Measurements from ENCODE around the gene RGS11.
"Not testable (repeated sequence)": the region's sequence is repeated elsewhere in the genome, so short reads cannot be mapped to it uniquely, and the experiment has no call there.

RGS11 gene

GRCh38 chr16:261031-261691, 14.6 kb downstream of the RGS11 start:
- DNase-seq, result no peak

DNA sequence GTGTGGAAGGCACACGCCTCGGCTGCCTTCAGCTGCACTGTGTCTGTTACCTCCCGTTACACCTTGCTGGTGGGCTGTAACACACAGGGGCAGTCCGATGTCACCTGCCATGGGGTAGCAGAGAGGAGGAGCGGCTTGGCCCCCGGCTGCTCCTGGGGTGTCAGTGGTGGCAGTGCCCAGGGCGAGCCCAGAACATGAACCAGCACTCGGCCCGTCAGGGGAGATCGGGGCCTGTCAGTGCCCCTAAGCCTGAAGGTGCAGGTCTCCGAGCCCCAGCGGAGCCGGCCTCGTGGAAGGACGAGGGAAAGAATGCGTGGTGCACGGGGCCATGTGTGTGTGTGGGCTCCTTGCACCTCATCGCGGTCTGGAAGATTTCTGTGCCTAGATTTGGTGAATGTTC, 15.4 kb downstream of the RGS11 start:
- no peak for DNase-seq

GRCh38 chr16:259814-260253, 15.9 kb downstream of the RGS11 start:
- no peak for DNase-seq

- DNase-seq, result no peak
Measured at GRCh38 chr16:259226-259625, 16.5 kb downstream of the RGS11 start.

- not testable (repeated sequence) for DNase-seq
Measured at GRCh38 chr16:258091-258490, 17.7 kb downstream of the RGS11 start.

DNA sequence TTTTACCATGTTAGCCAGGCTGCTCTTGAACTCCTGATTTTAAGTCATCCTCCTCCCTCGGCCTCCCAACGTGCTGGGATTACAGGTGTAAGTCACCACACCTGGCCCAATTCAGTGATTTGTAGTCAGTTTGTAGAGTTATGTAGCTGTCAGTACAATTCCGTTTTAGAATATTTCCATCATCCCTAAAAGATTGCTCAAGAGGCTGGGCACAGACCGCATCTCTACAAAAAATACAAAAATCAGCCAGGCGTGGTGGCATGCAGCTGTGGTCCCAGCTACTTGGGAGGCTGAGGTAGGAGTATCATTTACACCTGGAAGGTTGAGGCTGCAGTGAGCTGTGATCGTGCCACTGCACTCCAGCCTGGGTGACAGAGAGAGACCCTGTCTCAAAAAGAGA, 20.6 kb downstream of the RGS11 start:
- no peak for DNase-seq

DNA sequence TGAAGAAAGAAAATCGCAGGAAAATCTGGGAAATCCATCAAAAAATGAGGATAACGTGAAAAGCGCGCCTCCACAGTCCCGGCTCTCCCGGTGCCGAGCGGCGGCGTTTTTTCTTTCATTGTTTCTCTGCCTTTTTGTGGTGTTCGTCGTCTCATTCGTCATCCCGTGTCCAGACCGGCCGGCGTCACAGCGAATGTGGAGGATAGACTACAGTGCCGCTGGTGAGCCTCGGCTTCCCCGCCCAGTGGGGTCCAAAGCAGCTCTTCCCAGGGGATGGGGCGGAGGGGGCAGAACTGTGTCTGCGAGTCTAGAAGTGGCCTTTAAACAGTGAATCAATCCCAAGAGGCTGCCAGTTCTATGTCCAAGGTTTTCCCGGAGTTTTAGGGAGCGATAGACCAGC, 21.3 kb downstream of the RGS11 start:
- no peak for DNase-seq

DNA sequence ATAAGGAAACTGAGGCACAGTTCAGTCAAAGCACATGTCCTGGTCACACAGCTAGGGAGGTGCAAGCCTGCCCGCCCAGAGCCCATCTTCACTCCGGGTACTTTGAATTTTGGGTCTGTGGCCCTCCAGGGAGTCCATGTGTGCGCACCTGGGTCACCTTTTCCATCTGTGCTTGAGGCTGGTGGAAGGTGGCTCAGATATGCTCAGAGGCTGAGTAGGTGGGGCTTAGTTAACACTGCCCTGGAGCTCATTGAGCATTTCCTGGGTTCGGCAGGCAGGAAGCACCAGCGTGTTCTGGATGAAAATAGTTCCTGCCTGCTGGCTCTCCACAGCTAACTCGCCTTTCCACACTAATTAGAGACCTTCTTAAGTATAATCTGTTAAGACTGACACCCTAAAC, 21.9 kb downstream of the RGS11 start:
- DNase-seq, result no peak

DNA sequence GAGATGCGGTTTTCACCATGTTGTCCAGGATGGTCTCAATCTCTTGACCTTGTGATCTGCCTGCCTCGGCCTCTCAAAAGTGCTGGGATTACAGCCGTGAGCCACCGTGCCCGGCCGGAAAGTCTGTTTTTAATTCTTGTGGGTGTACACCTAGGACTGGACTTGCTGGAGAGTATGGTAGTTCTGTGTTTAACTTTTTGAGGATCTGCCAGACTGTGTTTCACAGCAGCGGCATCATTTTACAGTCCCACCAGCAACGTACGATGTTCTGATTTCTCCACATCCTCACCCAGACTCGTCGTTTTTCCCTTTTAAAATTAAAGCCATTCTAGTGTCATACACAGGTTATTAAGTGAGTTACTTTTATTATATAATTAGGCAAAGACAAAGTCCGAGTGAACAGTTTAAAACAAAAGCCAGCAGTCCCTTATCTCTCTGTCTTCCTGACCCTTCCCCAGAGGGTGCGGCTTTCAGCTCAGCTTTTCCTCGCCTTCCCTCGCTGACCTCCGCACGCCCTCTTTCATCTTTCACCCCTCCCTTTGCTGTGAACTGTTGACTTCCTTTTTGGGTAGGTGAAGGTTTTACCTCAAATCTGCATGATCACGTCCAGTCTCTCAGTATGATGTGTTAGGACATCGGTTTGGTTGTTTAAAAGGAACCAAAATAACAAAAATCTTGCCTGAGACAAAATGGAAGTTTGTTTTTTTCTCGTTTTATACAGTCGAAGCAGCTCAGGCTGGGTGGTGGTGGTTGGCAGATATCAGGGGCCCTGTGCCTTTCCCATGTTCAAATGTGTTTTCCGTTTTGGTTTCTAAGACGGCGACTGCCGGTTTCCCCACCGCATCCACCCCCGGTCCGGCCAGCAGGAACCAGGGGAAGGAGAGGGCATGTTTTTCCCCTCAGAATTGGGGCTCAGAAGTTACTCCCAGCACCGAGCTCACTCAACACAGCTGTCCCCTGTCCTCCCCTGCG, 23.1 kb downstream of the RGS11 start:
- DNase-seq, result no peak

GRCh38 chr16:249431-249830, 26.3 kb downstream of the RGS11 start:
- no peak for DNase-seq

DNA sequence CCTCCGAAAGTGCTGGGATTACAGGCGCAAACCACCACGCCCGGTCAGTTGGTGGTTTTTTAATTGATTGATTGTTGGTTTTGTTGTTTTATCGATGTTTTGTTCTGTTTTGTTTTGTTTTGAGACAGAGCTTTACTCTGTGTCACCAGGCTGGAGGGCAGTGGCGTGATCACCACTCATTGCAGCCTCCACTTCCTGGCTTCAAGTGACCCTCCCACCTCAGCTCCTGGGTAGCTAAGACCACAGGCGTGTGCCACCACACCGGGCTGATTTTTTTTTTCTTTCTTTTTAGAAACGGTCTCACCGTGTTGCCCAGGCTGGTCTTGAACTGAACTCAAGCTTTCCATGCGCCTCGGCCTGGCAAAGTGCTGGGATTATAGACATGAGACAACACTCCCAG, 28.7 kb downstream of the RGS11 start:
- no peak for DNase-seq

- DNase-seq, result no peak
Measured at GRCh38 chr16:245105-245504, 30.6 kb downstream of the RGS11 start.

DNA sequence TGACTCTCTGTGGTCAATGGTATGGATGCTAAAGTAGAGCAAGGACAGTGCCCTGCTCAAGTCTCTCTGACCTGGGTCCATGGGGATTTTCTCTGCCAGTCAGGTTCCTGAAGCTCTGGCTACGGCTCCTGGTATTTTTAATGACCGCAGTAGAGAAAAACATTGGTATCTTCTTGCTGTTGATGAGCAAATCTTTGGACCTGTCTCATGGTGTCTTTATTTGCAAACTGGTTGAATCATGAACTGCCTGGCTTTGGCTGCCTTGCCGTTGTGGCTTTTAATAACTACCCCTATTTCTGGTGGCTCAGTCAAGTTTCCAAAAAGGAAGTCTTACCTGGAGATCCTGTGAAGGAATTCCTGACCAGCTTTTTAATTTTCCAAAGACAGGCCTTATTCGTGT, 32.4 kb downstream of the RGS11 start:
- no peak for DNase-seq

GRCh38 chr16:242281-242680, 33.5 kb downstream of the RGS11 start:
- DNase-seq, result no peak

DNA sequence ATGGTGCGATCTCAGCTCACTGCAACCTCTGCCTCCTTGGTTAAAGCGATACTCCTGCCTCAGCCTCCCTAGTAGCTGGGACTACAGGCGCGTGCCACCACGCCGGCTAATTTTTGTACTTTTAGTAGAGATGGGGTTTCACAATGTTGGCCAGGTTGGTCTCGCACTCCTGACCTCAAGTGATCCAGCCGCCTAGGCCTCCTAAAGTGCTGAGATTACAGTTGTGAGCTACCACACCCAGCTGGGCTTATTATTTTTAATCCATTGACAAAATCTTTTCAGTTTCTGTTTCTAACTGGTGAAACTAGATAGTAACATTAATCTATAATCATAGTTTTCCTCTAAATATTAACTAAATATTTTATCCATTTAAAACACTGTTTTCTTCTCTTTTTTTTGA, 35.2 kb downstream of the RGS11 start:
- no peak for DNase-seq

GRCh38 chr16:239948-240277, 35.8 kb downstream of the RGS11 start:
- no peak for DNase-seq

- DNase-seq, result peak; percentile 27
Measured at GRCh38 chr16:234468-235305, 41.1 kb downstream of the RGS11 start, which contains the start of gene FAM234A. Gene FAM234A, plus strand, starts transcription at chr16:234821. Its CDS starts 19,593 bp downstream, at chr16:254414.

- no peak for DNase-seq
Measured at GRCh38 chr16:230949-231348, 44.8 kb downstream of the RGS11 start.

GRCh38 chr16:230351-230750, 45.4 kb downstream of the RGS11 start:
- not testable (repeated sequence) for DNase-seq

- DNase-seq, result no peak
Measured at GRCh38 chr16:229731-230281, 45.9 kb downstream of the RGS11 start.

- DNase-seq, result peak; percentile 24
Measured at GRCh38 chr16:228852-229730, 46.7 kb downstream of the RGS11 start, which contains the start of gene LUC7L. Gene LUC7L, minus strand, starts transcription at chr16:229449. Its CDS starts 110 bp downstream, at chr16:229339.

All from NCI-H1048 (cell line).